ENCODE results near the gene DACH1. TPM values are rescaled to one million over a fixed set of nuclear protein-coding genes. Genes with fewer than 3 reads are reported as not detected.

DACH1 gene
- total RNA-seq, 1 experiment from 2014 or later, result not detected

GRCh38 chr13:71399631-71400215 lies 467.3 kb downstream of the DACH1 start:
- CTCF ChIA-PET, result no interaction called here

More at GRCh38 chr13:71399631-71400215, 467.3 kb downstream of the DACH1 start:
- intact Hi-C loops (cut with micrococcal nuclease), result no loop called here
- no TSS peak for BruUV-seq (replicated peaks)
- Histone ChIP-seq H3K4me1 (ENCODE audit: control insufficient read depth in 1 of 2, insufficient read depth in 2 of 2, low read length in 2 of 2) (no peaks in the 10 kb centered on the region), H2AFZ (ENCODE audit: low read depth, low read length, poor library complexity, severe bottlenecking) (no peak overlapping the region), H3K9me2 (ENCODE audit: insufficient read depth) (no peaks in the 10 kb centered on the region), H3K36me3 (ENCODE audit: control insufficient read depth in 1 of 2, insufficient read depth in 2 of 2, low read length in 2 of 2) (no peaks in the 10 kb centered on the region), H3K9ac (ENCODE audit: low read length) (no peak overlapping the region), H3K4me3 (replicated peaks in 1 of 2; ENCODE audit: low read depth in 1 of 2, low read length in 2 of 2) (no peak overlapping the region), H3K4me2 (ENCODE audit: low read length) (no peak overlapping the region), H3K9me3 (ENCODE audit: control insufficient read depth in 1 of 2, insufficient read depth in 1 of 2, low read depth in 1 of 2, low read length in 2 of 2) (no peaks in the 10 kb centered on the region), H3K79me2 (ENCODE audit: insufficient read depth, low read length) (no peaks in the 10 kb centered on the region), H4K20me1 (ENCODE audit: insufficient read depth) (no peaks in the 10 kb centered on the region), H3K27me3 (ENCODE audit: insufficient read depth, low read length) (no peaks in the 10 kb centered on the region), H3K27ac (ENCODE audit: low read depth, low read length) (no peak overlapping the region)
- no peak for TF ChIP-seq MAX (IDR thresholded peaks at IDR 0.05)
- no peak for TF ChIP-seq EZH2phosphoT487 (IDR thresholded peaks at IDR 0.05; ENCODE audit: borderline replicate concordance)
- no peak for TF ChIP-seq CTCF (IDR thresholded peaks at IDR 0.05 in 2 of 3, conservative IDR thresholded peaks at IDR 0.05 in 1 of 3; ENCODE audit: borderline replicate concordance in 1 of 3, insufficient read depth in 1 of 3, low read depth in 2 of 3, low read length in 2 of 3)
- TF ChIP-seq POLR2AphosphoS5 (IDR thresholded peaks at IDR 0.05; ENCODE audit: low read depth, low read length), result no peak
- TF ChIP-seq EGR1 (IDR thresholded peaks at IDR 0.05; ENCODE audit: low read depth), result no peak
- TF ChIP-seq ELF1 (IDR thresholded peaks at IDR 0.05; ENCODE audit: borderline replicate concordance, low read depth), result no peak
- TF ChIP-seq YY1 (IDR thresholded peaks at IDR 0.05; ENCODE audit: extremely low read depth, insufficient replicate concordance, low read depth, low read length), result no peak
- TF ChIP-seq ATF3 (IDR thresholded peaks at IDR 0.05), result no peak
- no peak for TF ChIP-seq ZNF274 (IDR thresholded peaks at IDR 0.05; ENCODE audit: low read depth, low read length)
- no peak for TF ChIP-seq REST (IDR thresholded peaks at IDR 0.05; ENCODE audit: low read depth)
- ChIA-PET RAD21 (ENCODE audit: low non-redundant PET in 1 of 2, low total read pairs in 2 of 2, uncharacterized antibody in 2 of 2, unreplicated experiment in 2 of 2) (no interaction called here), POLR2A (no interaction called here)
- ATAC-seq, result no peak
- no peak for DNase-seq (ENCODE audit: low read depth, low spot score)

Data from HCT116 (cell line).